ENCODE results near the gene GABRG3. TPM values are rescaled to one million over a fixed set of nuclear protein-coding genes. Genes with fewer than 3 reads are reported as not detected.

The GABRG3 gene
- total RNA-seq, 1 donor from 2014 or later, result 0.06 TPM

GRCh38 chr15:27254055-27254454 is 283.1 kb downstream of the GABRG3 start:
- no peak for DNase-seq (ENCODE audit: low read depth)
- no peak overlapping the region for H3K4me3 ChIP-seq (ENCODE audit: low read depth, low read length)
- TF ChIP-seq, protein P1, sequence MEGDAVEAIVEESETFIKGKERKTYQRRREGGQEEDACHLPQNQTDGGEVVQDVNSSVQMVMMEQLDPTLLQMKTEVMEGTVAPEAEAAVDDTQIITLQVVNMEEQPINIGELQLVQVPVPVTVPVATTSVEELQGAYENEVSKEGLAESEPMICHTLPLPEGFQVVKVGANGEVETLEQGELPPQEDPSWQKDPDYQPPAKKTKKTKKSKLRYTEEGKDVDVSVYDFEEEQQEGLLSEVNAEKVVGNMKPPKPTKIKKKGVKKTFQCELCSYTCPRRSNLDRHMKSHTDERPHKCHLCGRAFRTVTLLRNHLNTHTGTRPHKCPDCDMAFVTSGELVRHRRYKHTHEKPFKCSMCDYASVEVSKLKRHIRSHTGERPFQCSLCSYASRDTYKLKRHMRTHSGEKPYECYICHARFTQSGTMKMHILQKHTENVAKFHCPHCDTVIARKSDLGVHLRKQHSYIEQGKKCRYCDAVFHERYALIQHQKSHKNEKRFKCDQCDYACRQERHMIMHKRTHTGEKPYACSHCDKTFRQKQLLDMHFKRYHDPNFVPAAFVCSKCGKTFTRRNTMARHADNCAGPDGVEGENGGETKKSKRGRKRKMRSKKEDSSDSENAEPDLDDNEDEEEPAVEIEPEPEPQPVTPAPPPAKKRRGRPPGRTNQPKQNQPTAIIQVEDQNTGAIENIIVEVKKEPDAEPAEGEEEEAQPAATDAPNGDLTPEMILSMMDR (conservative IDR thresholded peaks at IDR 0.05; ENCODE audit: low read depth, low read length), result no peak

DNA sequence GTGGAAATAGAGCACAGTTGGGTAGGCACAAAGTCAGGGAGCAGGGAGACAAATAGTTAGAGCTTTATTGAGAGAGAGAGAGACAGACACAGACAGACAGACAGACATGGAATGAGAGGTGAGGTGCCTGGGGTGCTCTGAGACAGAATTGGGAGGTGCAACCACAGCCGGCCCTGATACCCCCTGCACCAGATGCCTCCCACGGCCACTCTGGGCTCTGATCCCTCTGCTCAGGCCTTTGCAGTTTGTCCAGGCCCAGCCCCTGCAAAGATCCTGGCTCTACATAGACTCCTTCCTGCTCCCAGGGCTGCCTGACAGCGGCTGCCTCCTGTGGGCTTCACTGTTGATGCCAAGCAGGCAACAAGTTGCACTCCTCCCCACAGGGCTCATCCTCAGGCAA is 283.8 kb downstream of the GABRG3 start:
- TF ChIP-seq, protein P1 (conservative IDR thresholded peaks at IDR 0.05; ENCODE audit: low read depth, low read length), result no peak
- H3K4me3 ChIP-seq (ENCODE audit: low read depth, low read length), result no peak overlapping the region
- no peak for DNase-seq (ENCODE audit: low read depth)

DNA sequence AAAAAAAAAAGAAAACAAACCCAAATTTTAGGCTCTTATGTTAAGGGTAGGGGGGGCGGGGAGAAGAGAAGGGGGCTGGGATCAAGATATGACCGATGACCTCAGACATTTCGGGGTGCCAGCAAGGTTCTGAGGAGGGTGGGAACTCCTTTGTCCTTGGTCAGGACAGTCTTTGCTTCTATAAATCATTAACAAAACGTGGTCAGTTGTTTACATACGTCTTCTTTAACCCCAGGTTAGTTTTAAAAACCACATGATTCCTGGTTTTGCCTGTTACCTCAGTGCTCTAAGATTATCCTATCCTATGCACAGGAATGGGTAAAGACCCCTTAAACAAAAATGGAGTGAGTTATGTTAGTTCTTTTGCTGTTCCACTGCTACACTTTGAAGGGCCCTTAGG is 285.5 kb downstream of the GABRG3 start:
- TF ChIP-seq, protein P1 (conservative IDR thresholded peaks at IDR 0.05; ENCODE audit: low read depth, low read length), result no peak
- H3K4me3 ChIP-seq (ENCODE audit: low read depth, low read length), result no peak overlapping the region
- DNase-seq (ENCODE audit: low read depth), result no peak

DNA sequence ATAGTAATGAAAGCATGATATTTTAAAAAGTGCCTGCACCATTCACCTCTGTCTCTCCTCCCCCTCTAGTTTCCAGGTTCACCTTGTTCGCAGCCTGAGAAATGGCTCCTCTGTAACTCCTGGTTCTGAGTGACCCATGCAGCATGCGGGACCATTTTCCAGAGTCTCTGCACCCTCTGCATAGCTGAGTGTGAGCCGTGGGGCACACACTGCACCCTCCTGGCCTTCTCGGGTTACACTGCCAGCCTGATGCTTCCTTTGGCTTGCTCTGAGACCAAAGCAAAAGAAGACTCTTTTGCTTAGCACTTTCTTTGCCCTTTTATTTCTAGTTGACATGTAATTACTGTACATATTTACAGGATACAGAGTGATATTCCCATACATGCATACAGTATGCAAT is 287.3 kb downstream of the GABRG3 start:
- TF ChIP-seq, protein P1 (conservative IDR thresholded peaks at IDR 0.05; ENCODE audit: low read depth, low read length), result no peak
- H3K4me3 ChIP-seq (ENCODE audit: low read depth, low read length), result no peak overlapping the region
- no peak for DNase-seq (ENCODE audit: low read depth)

DNA sequence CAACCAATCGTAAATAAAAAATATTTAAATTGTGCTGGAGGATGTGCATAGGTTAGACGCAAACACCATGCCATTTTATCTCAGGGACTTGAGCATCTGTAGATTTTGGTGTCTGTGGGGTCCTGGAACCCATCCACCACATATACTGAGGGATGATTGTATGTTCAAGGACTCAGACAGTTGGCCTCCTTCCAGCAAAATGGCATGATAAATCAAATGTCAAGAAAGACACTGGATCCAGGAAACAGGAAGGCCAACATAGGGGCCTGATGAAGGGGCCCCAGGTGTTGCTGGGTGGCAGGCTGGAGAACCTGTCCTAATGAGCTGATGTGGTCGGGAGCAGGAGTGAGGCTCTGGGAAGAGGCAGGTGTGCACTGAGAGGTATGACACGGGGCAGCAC is 289.5 kb downstream of the GABRG3 start:
- DNase-seq (ENCODE audit: low read depth), result no peak
- H3K4me3 ChIP-seq (ENCODE audit: low read depth, low read length), result no peak overlapping the region
- TF ChIP-seq, protein P1 (conservative IDR thresholded peaks at IDR 0.05; ENCODE audit: low read depth, low read length), result no peak

GRCh38 chr15:27268923-27269322 is 297.9 kb downstream of the GABRG3 start:
- TF ChIP-seq, protein P1 (conservative IDR thresholded peaks at IDR 0.05; ENCODE audit: low read depth, low read length), result peak; percentile 44
- no peak for DNase-seq (ENCODE audit: low read depth)
- no peak overlapping the region for H3K4me3 ChIP-seq (ENCODE audit: low read depth, low read length)

GRCh38 chr15:27271258-27271657 is 300.3 kb downstream of the GABRG3 start:
- TF ChIP-seq, protein P1 (conservative IDR thresholded peaks at IDR 0.05; ENCODE audit: low read depth, low read length), result no peak
- no peak overlapping the region for H3K4me3 ChIP-seq (ENCODE audit: low read depth, low read length)
- no peak for DNase-seq (ENCODE audit: low read depth)

Measured in epithelial cell of proximal tubule (primary cell).